Measurements from ENCODE around the gene NADK. TPM values are rescaled to one million over a fixed set of nuclear protein-coding genes. Genes with fewer than 3 reads are reported as not detected.

The NADK gene
- total RNA-seq, 1 experiment from 2014 or later: 101 TPM

- intact Hi-C loops (cut with micrococcal nuclease; ENCODE audit: unreplicated experiment): no loop called here
- Histone ChIP-seq H3K36me3 (ENCODE audit: control insufficient read depth, insufficient read depth, low read length) (peaks cover 11% of the 10 kb centered on the region), H3K4me1 (ENCODE audit: control insufficient read depth, insufficient read depth, low read length) (no peaks in the 10 kb centered on the region), H3K4me3 (ENCODE audit: low read depth in 2 of 2, low read length in 2 of 2) (no peak overlapping the region), H3K9me3 (ENCODE audit: control insufficient read depth, insufficient read depth, low read depth, low read length) (no peaks in the 10 kb centered on the region), H3K27me3 (ENCODE audit: control insufficient read depth, insufficient read depth, low read length) (no peaks in the 10 kb centered on the region), H3K27ac (ENCODE audit: low read length) (no peak overlapping the region)
- ATAC-seq (no peak), DNase-seq (ENCODE audit: low read depth, low spot score) (no peak)
- in situ Hi-C loops (cut with HindIII; ENCODE audit: low pct_unique_long_range_greater_than_20kb, low sequenced_read_pairs): no loop called here
- no TSS peak for BruUV-seq (replicated peaks)
- ChIA-PET POLR2A (interaction anchor here (0.6 kb wide), 1 partner anchor 63 kb away, joined by 6 read pairs; no protein-coding TSS in a partner anchor), CTCF (no interaction called here)
- TF ChIP-seq REST (IDR thresholded peaks at IDR 0.05; ENCODE audit: insufficient read depth in 1 of 2, low read depth in 2 of 2, low read length in 1 of 2) (no peak), CTCF (IDR thresholded peaks at IDR 0.05) (no peak), POLR2AphosphoS5 (IDR thresholded peaks at IDR 0.05; ENCODE audit: low read depth, low read length) (no peak), TCF7L2 (IDR thresholded peaks at IDR 0.05; ENCODE audit: low read depth, low read length) (no peak), SIN3A (IDR thresholded peaks at IDR 0.05; ENCODE audit: borderline replicate concordance, insufficient read depth, low read depth, low read length) (no peak)
These were observed 29.9 kb upstream of the NADK start for GRCh38 chr1:1808206-1808605.

- TF ChIP-seq REST (IDR thresholded peaks at IDR 0.05; ENCODE audit: insufficient read depth in 1 of 2, low read depth in 2 of 2, low read length in 1 of 2) (no peak), POLR2AphosphoS5 (IDR thresholded peaks at IDR 0.05; ENCODE audit: low read depth, low read length) (no peak), TCF7L2 (IDR thresholded peaks at IDR 0.05; ENCODE audit: low read depth, low read length) (no peak), CTCF (IDR thresholded peaks at IDR 0.05) (no peak), SIN3A (IDR thresholded peaks at IDR 0.05; ENCODE audit: borderline replicate concordance, insufficient read depth, low read depth, low read length) (no peak)
- in situ Hi-C loops (cut with HindIII; ENCODE audit: low pct_unique_long_range_greater_than_20kb, low sequenced_read_pairs) (no loop called here), intact Hi-C loops (cut with micrococcal nuclease; ENCODE audit: unreplicated experiment) (no loop called here)
- H3K27ac ChIP-seq (ENCODE audit: low read length): no peak overlapping the region
- no peak overlapping the region for H3K4me3 ChIP-seq (ENCODE audit: low read depth in 2 of 2, low read length in 2 of 2)
- CTCF ChIA-PET: no interaction called here
- H3K4me1 ChIP-seq (ENCODE audit: control insufficient read depth, insufficient read depth, low read length): no peaks in the 10 kb centered on the region
- H3K27me3 ChIP-seq (ENCODE audit: control insufficient read depth, insufficient read depth, low read length): no peaks in the 10 kb centered on the region
- ATAC-seq (no peak), DNase-seq (ENCODE audit: low read depth, low spot score) (no peak)
- no TSS peak for BruUV-seq (replicated peaks)
- H3K9me3 ChIP-seq (ENCODE audit: control insufficient read depth, insufficient read depth, low read depth, low read length): no peaks in the 10 kb centered on the region
- peaks cover 11% of the 10 kb centered on the region for H3K36me3 ChIP-seq (ENCODE audit: control insufficient read depth, insufficient read depth, low read length)
- POLR2A ChIA-PET: interaction anchor here (0.7 kb wide), 1 partner anchor 25 kb away, joined by 3 read pairs; no protein-coding TSS in a partner anchor
These were observed 28.6 kb upstream of the NADK start for GRCh38 chr1:1806890-1807289.

Data from Panc1 (cell line).